ENCODE measurements around the gene GRHPR. TPM values are rescaled to one million over a fixed set of nuclear protein-coding genes. Genes with fewer than 3 reads are reported as not detected.

GRHPR gene
- total RNA-seq, 1 donor from 2014 or later = 131 TPM

DNA sequence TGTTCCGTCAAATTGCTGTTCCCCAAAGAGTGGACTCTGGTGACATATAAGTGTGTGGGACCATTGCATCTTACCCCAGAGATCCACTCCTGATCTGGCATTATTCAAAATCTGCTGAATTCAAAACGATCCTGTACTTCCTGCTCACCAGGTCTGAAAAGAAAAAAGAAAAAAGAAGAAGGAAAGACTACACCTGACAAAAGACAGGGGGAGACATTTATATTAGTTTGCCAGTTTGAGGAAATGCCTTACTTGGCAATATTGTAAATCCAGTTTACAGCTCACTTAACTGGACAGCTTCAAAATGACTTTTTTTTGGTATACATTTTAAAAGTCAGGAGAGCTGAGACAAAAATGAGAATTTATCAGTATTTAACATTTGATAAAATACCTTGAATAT lies 15.0 kb upstream of the GRHPR start:
- TF ChIP-seq, protein P1, sequence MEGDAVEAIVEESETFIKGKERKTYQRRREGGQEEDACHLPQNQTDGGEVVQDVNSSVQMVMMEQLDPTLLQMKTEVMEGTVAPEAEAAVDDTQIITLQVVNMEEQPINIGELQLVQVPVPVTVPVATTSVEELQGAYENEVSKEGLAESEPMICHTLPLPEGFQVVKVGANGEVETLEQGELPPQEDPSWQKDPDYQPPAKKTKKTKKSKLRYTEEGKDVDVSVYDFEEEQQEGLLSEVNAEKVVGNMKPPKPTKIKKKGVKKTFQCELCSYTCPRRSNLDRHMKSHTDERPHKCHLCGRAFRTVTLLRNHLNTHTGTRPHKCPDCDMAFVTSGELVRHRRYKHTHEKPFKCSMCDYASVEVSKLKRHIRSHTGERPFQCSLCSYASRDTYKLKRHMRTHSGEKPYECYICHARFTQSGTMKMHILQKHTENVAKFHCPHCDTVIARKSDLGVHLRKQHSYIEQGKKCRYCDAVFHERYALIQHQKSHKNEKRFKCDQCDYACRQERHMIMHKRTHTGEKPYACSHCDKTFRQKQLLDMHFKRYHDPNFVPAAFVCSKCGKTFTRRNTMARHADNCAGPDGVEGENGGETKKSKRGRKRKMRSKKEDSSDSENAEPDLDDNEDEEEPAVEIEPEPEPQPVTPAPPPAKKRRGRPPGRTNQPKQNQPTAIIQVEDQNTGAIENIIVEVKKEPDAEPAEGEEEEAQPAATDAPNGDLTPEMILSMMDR (IDR thresholded peaks at IDR 0.05) = peak in 1 of 3 experiments; percentile 10
- no peaks in the 10 kb centered on the region for H3K27me3 ChIP-seq
- no peaks in the 10 kb centered on the region for H3K9me3 ChIP-seq
- DNase-seq (ENCODE audit: low spot score in 2 of 2) = no peak
- H3K27ac ChIP-seq = no peak overlapping the region
- intact Hi-C loops (cut with DNase I) = no loop called here
- no peaks in the 10 kb centered on the region for H3K36me3 ChIP-seq
- H3K4me3 ChIP-seq = no peak overlapping the region
- no peaks in the 10 kb centered on the region for H3K4me1 ChIP-seq

- intact Hi-C loops (cut with DNase I) = no loop called here
- Histone ChIP-seq H3K4me1 (no peaks in the 10 kb centered on the region), H3K36me3 (no peaks in the 10 kb centered on the region), H3K9me3 (no peaks in the 10 kb centered on the region), H3K27me3 (no peaks in the 10 kb centered on the region), H3K4me3 (no peak overlapping the region), H3K27ac (no peak overlapping the region)
- TF ChIP-seq, protein P1 (IDR thresholded peaks at IDR 0.05) = no peak
- DNase-seq (ENCODE audit: low spot score in 2 of 2) = no peak
Observed at GRCh38 chr9:37408933-37409710, 13.4 kb upstream of the GRHPR start.

- DNase-seq (ENCODE audit: low spot score in 2 of 2) = no peak
- intact Hi-C loops (cut with DNase I) = no loop called here
- H3K27ac ChIP-seq = no peak overlapping the region
Observed at GRCh38 chr9:37410354-37410861, 12.1 kb upstream of the GRHPR start.

DNA sequence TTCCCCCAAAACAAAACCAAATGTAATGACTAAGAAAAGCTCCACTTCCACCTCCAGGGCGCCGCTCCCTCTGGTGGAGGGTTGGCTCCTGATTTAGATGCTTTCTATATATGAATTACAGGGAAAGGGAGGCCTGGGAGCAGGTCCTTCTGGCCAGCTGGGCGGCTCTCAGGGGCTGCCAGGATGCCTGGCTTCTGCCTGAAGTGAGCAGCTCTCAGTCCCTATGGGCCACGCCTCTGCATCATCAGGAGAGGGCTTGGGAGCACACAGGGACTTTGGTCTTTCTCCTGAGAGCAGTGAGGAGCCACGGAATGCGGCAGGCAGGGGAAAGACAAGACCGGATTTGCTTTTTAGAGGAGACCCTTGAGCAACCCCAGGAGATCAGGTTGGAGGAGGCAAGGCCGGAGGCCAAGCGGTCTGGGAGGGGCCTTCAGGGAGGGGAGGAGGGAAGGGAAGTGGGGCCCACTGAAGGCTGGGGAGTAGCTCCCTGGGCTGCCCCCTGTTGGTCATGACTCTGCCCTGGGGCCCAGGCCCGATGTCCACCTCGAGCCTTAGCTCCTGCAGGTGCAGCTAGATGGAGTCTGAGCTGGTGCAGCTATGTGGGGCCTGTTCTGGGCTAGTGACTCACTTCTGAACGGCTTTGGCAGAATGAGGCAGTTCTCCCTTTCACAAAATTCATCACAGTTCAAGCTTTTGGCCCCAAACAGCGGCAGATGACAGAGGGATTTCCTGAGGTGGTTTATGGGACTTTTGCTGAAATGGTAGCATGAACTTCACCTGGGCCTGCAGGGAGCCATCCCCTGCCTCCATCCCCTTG lies 11.3 kb upstream of the GRHPR start:
- H3K4me3 ChIP-seq = no peak overlapping the region
- TF ChIP-seq, protein P1 (IDR thresholded peaks at IDR 0.05) = no peak
- H3K27ac ChIP-seq = no peak overlapping the region
- H3K27me3 ChIP-seq = no peaks in the 10 kb centered on the region
- DNase-seq (ENCODE audit: low spot score in 2 of 2) = no peak
- H3K4me1 ChIP-seq = no peaks in the 10 kb centered on the region
- no peaks in the 10 kb centered on the region for H3K36me3 ChIP-seq
- H3K9me3 ChIP-seq = no peaks in the 10 kb centered on the region
- intact Hi-C loops (cut with DNase I) = no loop called here

More at GRCh38 chr9:37410354-37410861, 12.1 kb upstream of the GRHPR start:
- Histone ChIP-seq H3K4me3 (no peak overlapping the region), H3K9me3 (no peaks in the 10 kb centered on the region), H3K36me3 (no peaks in the 10 kb centered on the region), H3K27me3 (no peaks in the 10 kb centered on the region), H3K4me1 (no peaks in the 10 kb centered on the region)
- TF ChIP-seq, protein P1 (IDR thresholded peaks at IDR 0.05) = no peak

DNA sequence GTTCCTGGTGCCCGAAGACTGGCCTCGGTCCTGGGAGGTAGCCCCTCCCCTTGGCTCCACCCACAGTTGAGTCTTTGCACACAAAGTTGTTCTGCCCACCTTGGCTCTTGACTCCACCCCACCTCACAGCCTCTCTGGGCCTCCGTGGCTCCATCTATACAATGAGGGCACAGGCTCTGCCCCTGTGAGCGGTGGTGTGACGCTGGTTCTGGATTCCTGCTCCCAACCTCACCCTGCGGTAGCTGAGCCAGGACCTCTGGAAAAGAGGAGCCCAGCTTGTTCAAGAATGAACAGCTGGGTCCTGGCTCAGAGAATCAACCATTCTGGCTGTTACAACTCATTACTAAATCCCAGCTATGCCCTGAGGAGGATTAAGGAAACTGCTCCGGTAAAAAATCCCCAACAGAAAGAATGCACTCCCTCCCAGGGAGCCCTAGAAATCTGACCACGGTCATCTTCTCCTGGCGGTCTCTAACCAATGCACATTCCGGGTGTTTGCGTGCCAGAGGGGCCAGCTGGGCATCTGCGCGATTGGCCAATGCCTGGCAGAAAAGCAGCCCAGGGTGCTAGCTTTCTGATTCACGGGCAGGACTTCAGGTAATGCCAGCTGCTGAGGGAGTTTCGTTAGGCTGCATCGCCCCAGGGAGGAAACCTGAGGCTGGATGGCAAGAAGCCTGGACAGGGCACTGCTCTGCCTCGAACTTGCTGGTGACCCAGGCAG lies 9.9 kb upstream of the GRHPR start:
- DNase-seq (ENCODE audit: low spot score in 2 of 2) = no peak
- TF ChIP-seq, protein P1 (IDR thresholded peaks at IDR 0.05) = no peak
- Histone ChIP-seq H3K36me3 (no peaks in the 10 kb centered on the region), H3K9me3 (no peaks in the 10 kb centered on the region), H3K4me3 (no peak overlapping the region), H3K27me3 (no peaks in the 10 kb centered on the region), H3K27ac (no peak overlapping the region), H3K4me1 (no peaks in the 10 kb centered on the region)
- intact Hi-C loops (cut with DNase I) = no loop called here

Data from ascending aorta (tissue), 2 donors.